ENCODE data around the gene CUL5.

GRCh38 chr11:108137212-108137611 is 128.5 kb downstream of the CUL5 start:
- TF ChIP-seq CTCF (optimal IDR thresholded peaks at IDR 0.05 in 1 of 3, IDR thresholded peaks at IDR 0.05 in 1 of 3, conservative IDR thresholded peaks at IDR 0.05 in 1 of 3; ENCODE audit: extremely low read depth in 1 of 3, insufficient read depth in 2 of 3, low read length in 3 of 3) (no peak), EZH2 (IDR thresholded peaks at IDR 0.05; ENCODE audit: low read length) (no peak)
